Fibroblast of skin of scalp (primary cell): ENCODE results near the gene APOL1.
"Not testable (repeated sequence)": the region's sequence is repeated elsewhere in the genome, so short reads cannot be mapped to it uniquely, and the experiment has no call there.

Source experiments
- DNase-seq: peaks from one replicate; pipeline ENCODE4 v3.0.0-alpha.2; 2013

Gene APOL1

DNA sequence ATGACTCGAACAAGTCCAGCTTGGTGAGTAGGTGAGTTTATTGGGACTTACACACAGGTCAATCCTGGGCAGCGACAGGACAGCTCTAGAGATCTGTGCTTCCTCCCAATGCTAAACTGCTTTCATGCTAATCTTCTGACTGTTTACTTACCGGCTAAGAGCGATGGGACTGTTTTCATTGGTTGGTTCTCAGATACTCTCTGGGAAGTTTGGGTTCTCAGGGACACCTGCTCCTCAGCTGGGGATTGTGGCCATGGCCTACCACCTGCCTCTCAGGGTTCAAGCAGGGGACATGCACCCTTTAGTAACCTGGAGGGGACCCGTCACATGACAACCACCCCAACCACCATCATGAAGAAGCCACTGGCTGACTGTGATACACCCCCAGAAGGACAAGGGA, 26.7 kb upstream of the APOL1 start:
- DNase-seq = no peak

DNA sequence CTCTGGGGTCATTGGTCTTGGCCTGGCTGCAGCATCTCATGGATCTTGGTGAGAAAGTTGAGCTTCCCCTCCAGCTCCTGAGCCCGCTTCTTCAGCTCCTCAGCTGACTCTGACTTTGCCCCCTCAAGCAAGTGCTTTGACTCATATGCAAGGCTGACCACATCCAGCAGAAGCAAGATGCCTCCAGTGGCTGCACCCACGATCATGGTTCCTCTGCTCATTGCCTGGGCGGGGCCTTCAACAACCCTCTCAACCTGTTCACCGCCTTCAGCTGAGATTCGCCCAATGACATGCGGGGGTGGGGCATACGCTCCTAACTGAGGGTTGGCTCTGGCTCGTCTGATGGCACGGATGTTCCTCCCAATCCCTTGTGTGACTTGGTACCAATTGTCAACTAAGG, 25.5 kb upstream of the APOL1 start:
- DNase-seq = no peak

DNA sequence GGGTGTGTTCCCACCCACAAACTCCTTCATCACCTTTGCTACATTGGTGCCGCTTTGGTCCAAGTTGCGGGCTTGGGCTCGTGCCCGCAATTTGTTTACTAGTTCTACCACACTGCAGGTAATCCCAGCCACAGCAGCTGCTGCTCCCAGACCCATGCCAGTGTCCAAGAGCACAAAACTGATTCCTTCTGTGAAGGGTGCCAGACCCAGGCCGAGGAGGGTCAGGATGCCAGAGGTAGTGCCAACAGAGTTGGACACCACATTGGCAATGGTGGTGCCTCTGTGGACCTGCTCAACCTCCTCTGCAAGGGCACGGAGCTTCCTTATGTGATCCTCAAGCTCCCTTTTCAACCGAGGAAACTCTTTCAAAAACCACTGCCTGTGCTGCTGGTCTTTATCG, 25.1 kb upstream of the APOL1 start:
- DNase-seq = no peak

DNA sequence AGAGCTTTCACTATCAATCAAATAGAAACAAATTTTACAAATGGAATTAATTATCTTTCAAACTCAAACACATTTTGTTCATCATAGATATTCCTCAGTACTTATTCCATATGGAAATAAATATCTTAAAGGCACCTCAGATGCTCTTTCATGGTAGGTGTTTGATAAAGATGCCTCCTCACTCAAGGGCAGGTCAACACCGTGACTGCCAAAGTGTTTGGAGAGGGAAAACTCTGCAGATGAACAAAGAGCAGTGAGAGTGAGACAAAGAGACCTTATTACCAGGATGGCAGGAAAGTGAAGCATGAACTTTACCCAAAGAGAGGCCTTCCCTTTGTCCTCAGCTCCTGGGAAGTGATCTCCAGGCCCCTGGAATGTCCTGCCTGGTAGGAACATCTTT, 24.6 kb upstream of the APOL1 start:
- not testable (repeated sequence) for DNase-seq

DNA sequence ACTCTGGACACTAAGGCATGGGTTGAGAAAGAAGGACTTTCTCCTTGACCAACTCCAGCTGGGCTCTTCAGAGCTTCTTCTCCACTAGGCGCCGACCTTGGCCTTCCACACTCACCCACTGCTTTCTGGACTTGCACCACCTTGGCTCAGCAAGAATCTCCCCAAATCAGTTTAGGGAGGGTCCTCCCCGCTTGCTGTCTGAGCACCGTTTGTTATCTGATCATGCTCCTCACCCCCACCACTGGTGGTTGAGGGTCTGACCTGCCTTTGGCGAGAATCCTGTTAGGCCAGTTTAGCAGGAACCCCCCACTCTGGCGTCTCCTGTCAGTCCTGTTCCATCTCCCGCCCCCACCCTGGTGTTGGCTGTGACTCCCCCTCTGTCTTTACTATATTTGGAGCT, 24.0 kb upstream of the APOL1 start:
- no peak for DNase-seq

DNA sequence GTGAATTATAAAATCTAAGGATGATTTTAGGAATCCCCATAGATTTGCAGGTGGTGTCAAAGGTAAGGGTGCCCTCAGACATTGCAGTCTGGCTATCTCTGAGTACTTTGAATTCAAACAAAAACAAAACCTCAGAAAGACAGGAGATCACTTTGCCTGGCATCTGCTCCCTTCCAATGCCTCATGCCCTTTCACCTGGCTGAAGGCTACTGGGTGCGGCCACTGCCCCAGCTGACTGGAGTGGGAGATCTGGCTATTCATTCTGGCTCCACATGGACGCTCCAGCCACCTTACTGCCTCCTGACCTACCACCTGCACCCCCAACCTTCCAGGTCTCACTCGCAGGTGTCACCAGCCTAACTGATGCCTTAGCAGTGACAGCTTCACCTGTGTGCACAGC, 23.3 kb upstream of the APOL1 start:
- DNase-seq = not testable (repeated sequence)

DNA sequence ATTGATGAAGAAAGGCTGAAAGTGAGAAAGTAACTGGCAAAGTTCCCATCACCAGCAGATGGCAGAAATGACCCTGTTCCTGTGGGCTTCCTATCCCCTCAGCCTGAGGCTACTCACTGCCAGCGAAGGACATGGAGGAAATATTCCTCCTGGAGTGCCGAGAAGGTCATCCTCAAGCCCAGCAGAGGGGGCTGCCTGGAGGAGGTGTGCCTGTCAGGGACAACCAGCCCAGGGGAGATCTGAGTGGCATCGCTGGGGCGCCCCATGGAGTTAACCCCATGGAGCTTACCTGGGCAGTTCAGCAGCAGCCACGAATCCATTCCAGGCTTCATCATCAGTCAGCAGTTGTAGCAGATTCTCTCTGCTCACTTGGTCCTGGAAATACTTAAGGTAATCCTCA, 21.9 kb upstream of the APOL1 start:
- not testable (repeated sequence) for DNase-seq

DNA sequence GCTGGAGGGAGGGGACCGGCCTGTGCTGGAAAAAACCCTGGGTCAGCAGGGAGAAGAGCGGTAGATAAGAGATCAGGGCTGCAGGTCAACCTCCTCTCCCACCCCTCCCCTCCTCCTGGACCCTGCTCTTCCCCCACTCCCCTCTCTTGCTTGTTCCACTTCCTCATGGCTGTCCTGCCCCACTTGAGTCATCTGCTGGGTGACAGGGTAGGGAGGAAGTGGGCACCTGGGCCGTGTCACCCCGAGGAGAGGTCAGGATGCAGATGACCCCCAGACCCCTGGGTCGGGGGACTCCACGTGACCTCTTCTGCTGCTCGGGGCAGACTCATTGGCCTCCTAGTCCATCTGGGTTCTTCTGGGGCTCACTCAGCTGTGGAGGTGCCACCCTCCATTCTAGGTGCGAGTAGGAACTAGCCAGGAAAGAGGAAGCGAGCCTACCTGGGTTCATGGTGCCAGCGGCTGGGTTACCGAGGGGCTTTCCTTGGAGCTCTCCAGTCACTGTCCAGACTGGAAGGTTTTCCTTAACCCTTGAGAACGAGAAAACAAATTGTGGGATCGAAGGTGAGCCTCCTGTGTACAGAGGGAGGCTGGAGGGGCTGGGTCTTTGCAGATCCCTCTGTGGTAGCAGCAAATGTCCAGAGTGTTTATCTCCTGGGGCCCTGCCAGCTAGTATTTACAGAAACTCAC, 20.1 kb upstream of the APOL1 start:
- no peak for DNase-seq

DNA sequence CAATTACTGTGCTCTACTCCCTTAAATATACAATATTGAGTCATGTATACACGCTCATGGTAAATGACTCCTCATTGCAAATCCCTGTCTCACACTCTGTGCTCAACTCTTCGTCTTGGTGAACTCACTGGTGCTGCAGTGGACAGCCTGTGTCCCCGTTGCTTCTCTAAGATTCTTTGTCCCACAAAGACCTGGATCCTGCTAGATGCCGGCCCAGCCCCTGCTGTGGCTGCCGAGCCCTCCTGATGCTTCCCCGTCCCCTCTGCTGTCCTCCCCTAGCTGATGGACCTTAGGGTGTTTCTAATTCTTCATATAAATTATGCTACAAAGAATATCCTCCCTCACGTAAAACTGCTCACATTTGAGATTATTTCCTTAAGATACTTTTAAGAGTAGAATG, 19.1 kb upstream of the APOL1 start:
- DNase-seq = no peak

DNA sequence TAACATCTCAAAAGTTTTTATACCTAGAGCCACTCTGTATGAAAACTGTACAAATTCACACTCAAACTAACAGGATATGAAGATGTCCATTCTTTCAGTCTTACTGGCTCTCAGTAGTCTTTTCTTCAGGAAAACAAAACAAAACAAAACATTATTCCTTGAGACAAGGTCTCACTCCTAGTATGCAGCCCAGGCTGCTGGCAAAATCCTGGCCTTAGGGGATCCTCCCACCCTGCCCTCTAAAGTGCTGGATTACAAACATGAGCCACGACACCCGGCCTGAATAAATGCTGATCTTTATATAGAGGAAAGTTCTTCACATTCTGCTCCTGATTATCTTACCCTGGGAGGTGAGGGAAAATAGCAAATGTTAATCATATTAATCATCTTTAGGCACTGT, 18.7 kb upstream of the APOL1 start:
- DNase-seq = no peak

DNA sequence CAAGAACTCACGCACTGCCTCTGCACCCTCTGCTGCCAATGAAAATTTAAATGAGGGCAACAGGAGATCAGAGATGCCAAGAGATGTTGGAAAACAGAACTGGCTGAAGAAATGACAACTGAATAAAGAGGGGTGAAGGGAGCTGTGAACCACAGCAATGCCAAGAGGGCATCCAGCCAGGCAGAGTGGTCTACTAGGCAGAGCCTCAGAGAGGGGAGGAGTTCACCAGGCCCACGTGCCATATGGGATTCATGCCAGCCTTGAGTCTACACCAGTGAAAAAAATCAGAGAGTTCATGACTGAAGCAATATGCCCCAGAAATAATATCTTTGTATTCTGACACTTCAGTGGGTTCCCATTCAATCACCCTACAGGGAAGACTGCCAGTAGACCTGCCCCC, 18.0 kb upstream of the APOL1 start:
- DNase-seq = no peak

DNA sequence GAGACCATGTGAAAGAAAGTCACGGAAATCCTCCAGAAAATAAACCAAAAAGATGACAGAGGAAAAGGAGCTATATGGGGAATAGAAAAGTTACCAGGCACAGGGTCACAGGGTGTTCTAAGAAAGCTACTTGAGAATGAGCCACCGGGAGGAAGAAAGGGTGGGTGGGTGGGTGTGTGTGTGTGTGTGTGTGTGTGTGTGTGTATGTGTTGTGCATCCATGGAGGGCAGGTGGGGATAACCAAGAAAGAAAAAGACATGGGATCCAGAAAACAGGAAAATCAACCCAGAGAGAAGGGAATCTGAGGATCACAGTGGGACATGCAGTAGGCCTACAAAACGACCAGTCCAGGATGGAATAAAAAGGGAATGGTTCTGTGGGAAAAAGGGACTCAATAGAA, 17.3 kb upstream of the APOL1 start:
- no peak for DNase-seq

DNA sequence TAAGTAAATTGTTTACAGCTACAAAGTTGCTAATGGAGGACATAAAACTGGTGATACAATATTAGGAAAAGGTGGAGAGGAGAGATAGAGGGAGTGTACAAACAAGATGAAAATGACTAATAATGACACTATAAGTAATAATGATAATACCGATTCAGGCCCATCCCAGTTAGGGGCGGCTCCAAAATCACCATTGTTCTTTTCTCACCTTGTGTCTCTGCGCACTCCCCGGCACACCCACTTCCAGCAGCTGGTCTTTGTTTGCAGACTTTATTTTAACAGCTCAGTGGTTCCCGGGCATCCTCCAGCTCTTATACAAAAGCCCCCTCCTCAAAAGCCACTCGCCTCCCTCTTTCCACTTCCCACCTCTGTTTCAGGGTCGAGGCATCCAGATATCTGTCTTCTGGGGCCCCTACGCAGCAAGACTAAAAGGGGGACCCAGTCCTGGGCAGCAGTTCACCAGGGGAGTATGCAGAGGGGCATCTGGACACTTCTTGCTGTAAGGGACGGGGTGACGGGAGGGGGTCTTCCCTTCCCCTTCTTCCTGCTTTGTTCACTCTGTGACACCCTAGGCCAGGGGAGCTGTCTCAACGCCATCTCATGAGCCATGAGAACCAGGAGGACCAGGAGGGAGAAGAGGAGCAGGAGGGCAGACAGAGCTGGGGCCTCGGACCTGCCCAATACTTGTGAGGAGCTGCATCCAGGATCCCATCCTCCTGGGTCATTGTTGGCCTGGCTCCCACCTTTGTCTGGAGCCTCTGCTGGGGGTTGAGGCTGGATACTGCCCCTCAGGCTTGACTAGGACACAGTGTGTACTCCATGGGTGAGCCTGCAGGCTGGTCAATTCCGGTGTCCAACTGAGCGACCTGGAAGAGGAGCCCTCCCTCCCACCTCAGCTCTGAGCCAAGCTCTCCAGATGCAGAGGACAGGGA, 16.3 kb upstream of the APOL1 start:
- DNase-seq = no peak

DNA sequence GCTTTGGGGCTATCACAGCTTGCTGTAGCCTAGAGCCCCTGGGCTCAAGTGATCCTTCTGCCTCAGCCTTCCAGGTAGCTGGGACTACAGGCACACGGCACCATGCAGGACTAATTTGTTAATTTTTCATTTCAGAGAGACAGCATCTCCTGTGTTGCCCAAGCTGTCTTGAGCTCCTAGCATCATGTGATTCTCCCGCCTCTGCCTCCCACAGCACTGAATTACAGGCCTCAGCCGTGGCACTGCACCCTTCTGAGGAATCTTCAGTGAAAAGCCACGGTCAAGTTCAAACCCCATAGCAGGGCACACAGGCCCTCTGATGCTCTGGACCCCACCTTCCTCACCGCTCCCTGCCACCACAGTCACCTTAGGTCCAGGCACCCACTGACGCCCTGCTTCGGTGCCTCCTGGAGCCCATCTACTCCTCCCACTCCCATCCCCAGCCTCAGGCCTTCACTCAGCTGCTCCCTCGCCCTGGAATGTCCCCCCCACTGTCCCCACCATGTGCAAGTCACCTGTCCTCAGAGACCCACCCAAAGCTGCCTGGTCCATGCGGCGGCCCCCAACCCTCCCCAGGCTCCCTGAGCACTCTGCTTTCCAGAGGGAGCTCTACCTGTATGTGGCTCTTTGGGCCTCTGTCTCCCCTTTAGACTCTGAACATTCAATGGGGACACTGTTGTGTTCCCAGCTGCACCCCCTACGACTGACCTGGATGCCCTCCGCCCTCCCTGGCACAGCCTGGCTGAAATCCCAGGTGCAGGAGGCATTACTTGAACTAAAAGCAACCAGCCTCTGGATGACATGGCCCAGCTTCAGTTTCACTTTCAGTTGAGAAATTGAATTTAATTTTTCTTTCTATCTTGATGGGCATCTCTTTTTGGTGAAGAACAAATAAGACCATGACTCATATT, 15.2 kb upstream of the APOL1 start:
- DNase-seq = no peak

DNA sequence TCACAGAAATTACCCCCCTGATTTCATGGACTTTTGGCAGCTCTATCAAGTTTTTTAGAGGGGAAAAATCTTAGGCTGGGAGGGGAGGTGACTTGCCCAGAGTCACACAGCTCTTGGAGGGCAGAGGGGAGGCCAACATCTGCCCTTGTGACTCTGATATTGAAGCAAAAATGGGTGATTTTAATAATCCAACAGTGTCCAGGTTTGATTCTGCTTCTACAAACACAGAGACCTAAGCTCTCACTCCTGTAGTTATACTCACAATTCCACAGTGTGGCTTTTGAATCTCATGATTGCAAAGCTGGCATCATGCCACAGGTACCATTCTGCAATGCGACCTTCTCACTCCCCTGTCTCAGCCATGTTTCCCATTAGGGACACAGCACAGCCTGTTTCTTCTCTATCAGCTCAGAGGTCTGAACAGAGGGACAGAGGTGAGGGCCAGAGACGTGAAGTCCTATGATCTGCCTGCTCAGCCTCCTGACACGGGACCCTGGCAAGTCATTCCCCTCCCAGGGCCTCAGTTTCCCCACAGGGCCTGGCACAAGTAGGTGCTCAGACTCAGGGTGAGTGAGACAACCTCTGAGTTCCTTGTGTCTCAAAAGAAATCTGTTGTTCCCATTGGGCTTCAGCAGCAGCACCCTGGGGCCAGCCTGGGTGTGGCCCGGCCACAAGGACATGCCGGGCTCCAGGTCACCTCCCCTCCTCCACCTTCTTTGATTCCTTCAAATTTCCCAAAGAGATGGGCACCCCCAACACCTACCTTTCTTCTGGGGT, 14.4 kb upstream of the APOL1 start:
- no peak for DNase-seq

DNA sequence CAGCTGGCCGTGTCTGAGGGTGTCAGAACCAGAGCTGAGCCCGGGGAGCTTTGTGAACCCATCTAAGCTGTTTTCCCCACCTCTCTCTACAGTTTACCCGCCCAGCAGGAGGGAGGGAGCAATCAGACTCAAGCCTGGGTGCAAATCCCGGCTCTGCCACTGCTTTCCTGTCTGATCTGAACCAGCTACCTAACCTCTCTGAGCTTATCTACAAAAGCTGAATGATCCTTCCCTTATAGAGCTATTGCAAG, 13.9 kb upstream of the APOL1 start:
- DNase-seq = peak; percentile 38

DNA sequence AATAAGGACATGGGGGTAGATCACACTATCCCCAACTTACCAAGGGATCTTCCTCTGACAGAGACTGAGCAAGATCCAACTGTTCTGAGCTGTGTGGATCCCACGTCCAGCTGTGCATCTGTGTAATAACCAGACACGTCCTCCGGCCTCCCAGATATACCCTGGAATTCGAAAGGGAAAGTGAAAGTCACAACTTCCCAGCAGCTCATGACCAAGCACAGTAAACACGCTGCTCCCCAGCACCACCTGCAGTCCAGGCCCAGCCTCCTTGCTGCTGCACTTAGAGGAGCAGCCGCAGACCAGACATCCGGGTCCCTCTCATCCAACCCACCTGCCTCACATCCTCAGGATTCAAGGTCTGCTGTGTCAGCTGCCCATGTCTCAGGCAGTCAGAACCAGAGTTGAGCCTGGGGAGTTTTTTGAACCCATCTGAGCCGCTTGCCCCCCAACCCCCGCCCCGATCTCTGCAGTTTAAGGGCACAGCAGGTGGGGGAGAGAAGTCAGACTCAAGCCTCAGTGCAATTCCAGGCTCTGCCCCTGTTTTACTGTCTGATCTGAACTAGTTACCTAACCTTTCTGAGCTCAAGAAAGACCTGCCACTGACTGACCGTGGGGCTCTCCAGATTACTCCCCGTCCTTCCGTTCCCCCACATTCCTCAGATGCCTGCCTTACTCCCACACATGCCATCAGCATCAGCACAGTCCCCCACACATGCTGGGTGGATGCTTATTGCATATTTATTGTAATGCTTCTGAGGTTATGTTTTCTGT, 13.3 kb upstream of the APOL1 start, which contains the start of gene APOL2:
APOL2 (minus strand) TSS at position 127 of the 771 bp plus-strand sequence. CDS start 6,365 bp downstream, outside the sequence.
- peak; percentile 96 for DNase-seq

DNA sequence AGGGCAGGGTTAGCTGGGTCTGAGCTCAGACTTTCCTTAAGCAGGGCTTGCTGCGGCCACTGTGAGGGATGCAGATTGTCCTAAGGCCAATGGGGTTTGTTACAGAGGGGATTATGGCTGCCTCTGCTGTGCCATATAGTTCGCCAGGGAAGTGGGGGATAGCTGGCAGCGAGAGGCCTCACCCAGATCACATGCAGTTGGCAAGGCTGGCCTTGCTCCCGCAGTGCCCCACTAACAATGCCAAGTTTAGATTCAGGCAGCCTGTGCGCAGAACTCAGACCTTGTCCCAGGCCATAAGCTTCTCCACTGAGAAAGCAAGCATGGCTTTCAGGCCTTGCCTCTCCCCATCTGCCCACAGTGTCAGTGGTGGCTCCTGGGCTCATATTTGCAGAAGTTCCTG, 8.9 kb upstream of the APOL1 start:
- no peak for DNase-seq

DNA sequence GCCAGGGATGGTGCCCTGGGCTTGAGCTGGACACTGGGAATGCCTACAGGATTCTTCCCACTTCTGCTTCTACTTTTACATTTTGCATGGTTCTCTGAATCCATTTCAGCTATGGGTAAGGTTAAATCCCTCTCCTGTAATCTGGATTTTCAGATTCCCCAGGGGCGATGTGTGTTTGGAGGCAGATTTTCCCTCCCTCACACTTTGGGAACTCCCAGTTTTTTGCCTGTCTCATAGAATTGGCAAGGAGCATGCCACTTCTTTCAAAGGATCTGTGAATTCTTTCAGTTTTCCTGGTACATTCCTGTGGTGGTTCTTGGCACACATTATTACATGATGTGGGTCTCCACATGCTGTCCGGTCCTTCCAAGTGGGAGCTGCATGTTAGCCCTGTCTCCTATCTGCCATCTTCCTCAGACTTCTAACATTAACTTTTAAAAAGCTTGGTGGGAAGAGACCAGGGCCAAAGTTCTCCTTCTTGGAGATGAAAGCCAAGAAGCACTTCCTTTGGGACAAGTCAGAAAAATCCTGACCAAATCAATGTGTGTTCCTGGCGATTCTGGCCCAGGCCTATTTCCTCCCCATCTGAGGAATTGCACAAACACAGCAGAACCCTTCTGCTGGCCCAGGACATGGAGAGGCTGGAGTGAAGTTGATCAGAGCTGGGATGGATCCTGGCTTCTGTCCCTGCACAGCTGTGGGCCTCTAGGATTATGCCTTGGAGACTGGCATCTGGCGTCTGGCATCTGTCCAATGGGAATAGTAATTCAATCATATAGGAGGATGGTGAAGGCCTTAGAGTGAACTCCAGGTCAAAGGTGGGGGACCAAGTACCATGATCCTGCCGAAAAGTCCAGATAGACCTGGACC, 8.2 kb upstream of the APOL1 start:
- DNase-seq = peak; percentile 83

DNA sequence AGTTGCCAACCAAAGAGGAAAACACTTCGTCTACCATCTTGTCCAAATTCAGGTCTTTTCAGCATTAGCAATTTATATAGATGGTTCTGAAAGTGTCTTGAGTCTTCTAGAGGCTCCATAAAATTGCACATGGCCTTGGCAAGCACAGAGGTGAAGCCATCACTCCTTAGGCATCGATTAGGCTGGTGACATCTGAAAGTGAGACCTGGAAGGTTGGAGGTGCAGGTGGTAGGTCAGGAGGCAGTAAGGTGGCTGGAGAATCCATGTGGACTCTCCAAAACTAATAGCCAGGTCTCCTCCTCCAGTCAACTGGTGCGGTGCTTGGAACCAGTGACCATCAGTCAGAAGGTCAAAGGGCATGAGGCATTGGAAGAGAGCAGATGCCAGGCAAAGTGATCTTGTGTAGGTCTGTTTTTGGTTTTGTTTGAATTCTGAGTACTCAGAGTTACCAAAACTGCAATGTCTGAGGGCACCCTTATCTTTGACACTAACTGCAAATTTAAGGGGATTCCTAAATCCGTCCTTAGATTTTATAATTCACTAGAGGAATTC, 7.1 kb upstream of the APOL1 start:
- DNase-seq = no peak
